ENCODE results near the gene CHRNB2. TPM values are rescaled to one million over a fixed set of nuclear protein-coding genes. Genes with fewer than 3 reads are reported as not detected.

The CHRNB2 gene
- total and polyA plus RNA-seq, 2 donors (not counting 1 experiment from before 2014, with no cell fraction given): 0.03 TPM; not detected in 1

DNA sequence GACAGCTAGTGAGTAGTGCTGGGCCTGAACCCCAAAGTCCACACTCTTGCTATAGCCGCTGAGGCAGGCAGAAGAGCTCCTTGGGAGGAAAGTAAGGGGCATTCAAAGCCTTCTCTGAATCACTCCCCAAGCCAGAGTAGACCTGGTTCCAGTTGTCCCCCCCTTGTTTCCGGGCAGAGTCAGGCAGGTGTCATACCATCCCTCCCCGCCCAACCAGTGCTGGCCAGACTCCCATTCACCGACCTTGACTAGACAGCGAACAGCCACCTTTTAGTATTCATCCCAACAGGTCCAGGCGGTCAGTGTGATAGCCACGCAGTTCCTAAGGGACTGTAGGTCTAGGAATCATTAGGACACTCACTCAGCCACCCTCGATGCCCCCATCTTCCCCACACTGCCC lies 11.8 kb downstream of the CHRNB2 start:
- Histone ChIP-seq H3K79me2 (ENCODE audit: control insufficient read depth, insufficient read depth, low read length) (no peaks in the 10 kb centered on the region), H3K4me1 (ENCODE audit: control insufficient read depth in 2 of 2, insufficient read depth in 2 of 2, low read length in 2 of 2) (peaks cover 0 to 6% of the 10 kb centered on the region in 2 donors), H3K27ac (ENCODE audit: low read length in 2 of 2) (no peak overlapping the region), H2AFZ (ENCODE audit: insufficient read depth, low read depth, low read length, poor library complexity, severe bottlenecking) (no peak overlapping the region), H3K9me3 (ENCODE audit: control extremely low read depth in 1 of 3, control insufficient read depth in 2 of 3, insufficient read depth in 1 of 3, low read length in 2 of 3) (no peaks in the 10 kb centered on the region), H4K20me1 (ENCODE audit: control insufficient read depth, insufficient read depth, low read length, poor library complexity, severe bottlenecking) (peaks cover 15% of the 10 kb centered on the region), H3K27me3 (replicated peaks in 1 of 4; ENCODE audit: control extremely low read depth in 1 of 4, control insufficient read depth in 3 of 4, insufficient read depth in 4 of 4, low read length in 3 of 4) (no peaks in the 10 kb centered on the region), H3K36me3 (replicated peaks in 1 of 2; ENCODE audit: control extremely low read depth in 1 of 2, control insufficient read depth in 1 of 2, extremely low read depth in 1 of 2, insufficient read depth in 2 of 2, low read length in 1 of 2) (peaks cover 5 to 56% of the 10 kb centered on the region in 2 experiments), H3K4me2 (replicated peaks; ENCODE audit: low read depth, low read length, poor library complexity, severe bottlenecking) (no peak overlapping the region), H3K9ac (ENCODE audit: low read length) (no peak overlapping the region), H3K4me3 (ENCODE audit: control extremely low read depth in 1 of 5, extremely low read depth in 1 of 5, insufficient read depth in 1 of 5, low read depth in 2 of 5, low read length in 4 of 5) (no peak overlapping the region)
- CTCF ChIA-PET: interaction anchor here (2.9 kb wide), 1 partner anchor 20 kb away, joined by 13 read pairs; no protein-coding TSS in a partner anchor
- H3K27ac Mint-ChIP-seq: no peak overlapping the region
- WGBS (ENCODE audit: insufficient coverage): 98% methylated on average over 8 of the region's 8 CpGs
- no peaks in the 10 kb centered on the region for H3K27me3 Mint-ChIP-seq
- TF ChIP-seq EZH2 (IDR thresholded peaks at IDR 0.05; ENCODE audit: borderline replicate concordance, insufficient read depth, low read depth, low read length, poor library complexity, severe bottlenecking): no peak
- intact Hi-C loops (cut with micrococcal nuclease): no loop called here
- H3K9me3 Mint-ChIP-seq (ENCODE audit: insufficient read depth): no peaks in the 10 kb centered on the region
- DNase-seq: no peak
- H3K4me1 Mint-ChIP-seq: peaks cover 5% of the 10 kb centered on the region
- no peak overlapping the region for H3K4me3 Mint-ChIP-seq
- POLR2A ChIA-PET: no interaction called here
- ATAC-seq (ENCODE audit: low read depth): no peak

DNA sequence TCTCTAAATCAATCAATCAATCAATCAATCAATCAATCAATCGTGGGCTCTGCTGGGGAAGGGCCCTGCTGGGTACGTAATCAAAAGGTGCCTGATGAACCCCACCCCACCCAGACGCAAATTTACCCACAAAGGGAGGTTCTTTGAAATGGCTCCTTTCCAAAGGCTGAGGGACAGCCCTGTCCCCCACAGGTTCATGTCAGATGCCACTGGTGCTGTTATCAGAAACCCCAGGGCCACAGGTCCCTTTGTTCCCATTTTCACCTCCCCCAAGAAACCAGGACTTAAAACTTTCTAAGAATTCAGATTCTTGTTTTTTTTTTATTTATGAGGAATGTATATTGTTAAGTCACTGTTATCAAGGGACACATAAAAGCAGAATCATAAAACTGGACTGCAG lies 14.2 kb downstream of the CHRNB2 start:
- Histone ChIP-seq H2AFZ (ENCODE audit: insufficient read depth, low read depth, low read length, poor library complexity, severe bottlenecking) (no peak overlapping the region), H3K4me1 (ENCODE audit: control insufficient read depth in 2 of 2, insufficient read depth in 2 of 2, low read length in 2 of 2) (peaks cover 4 to 18% of the 10 kb centered on the region in 2 donors), H3K4me2 (replicated peaks; ENCODE audit: low read depth, low read length, poor library complexity, severe bottlenecking) (no peak overlapping the region), H3K4me3 (ENCODE audit: control extremely low read depth in 1 of 5, extremely low read depth in 1 of 5, insufficient read depth in 1 of 5, low read depth in 2 of 5, low read length in 4 of 5) (no peak overlapping the region), H3K36me3 (replicated peaks in 1 of 2; ENCODE audit: control extremely low read depth in 1 of 2, control insufficient read depth in 1 of 2, extremely low read depth in 1 of 2, insufficient read depth in 2 of 2, low read length in 1 of 2) (peaks cover 6 to 80% of the 10 kb centered on the region in 2 experiments), H3K27ac (ENCODE audit: low read length in 2 of 2) (no peak overlapping the region), H3K9ac (ENCODE audit: low read length) (no peak overlapping the region), H3K79me2 (ENCODE audit: control insufficient read depth, insufficient read depth, low read length) (no peaks in the 10 kb centered on the region), H4K20me1 (ENCODE audit: control insufficient read depth, insufficient read depth, low read length, poor library complexity, severe bottlenecking) (peaks cover 15% of the 10 kb centered on the region), H3K9me3 (ENCODE audit: control extremely low read depth in 1 of 3, control insufficient read depth in 2 of 3, insufficient read depth in 1 of 3, low read length in 2 of 3) (no peaks in the 10 kb centered on the region), H3K27me3 (replicated peaks in 1 of 4; ENCODE audit: control extremely low read depth in 1 of 4, control insufficient read depth in 3 of 4, insufficient read depth in 4 of 4, low read length in 3 of 4) (no peaks in the 10 kb centered on the region)
- TF ChIP-seq EZH2 (IDR thresholded peaks at IDR 0.05; ENCODE audit: borderline replicate concordance, insufficient read depth, low read depth, low read length, poor library complexity, severe bottlenecking): no peak
- TF ChIP-seq, protein P1, sequence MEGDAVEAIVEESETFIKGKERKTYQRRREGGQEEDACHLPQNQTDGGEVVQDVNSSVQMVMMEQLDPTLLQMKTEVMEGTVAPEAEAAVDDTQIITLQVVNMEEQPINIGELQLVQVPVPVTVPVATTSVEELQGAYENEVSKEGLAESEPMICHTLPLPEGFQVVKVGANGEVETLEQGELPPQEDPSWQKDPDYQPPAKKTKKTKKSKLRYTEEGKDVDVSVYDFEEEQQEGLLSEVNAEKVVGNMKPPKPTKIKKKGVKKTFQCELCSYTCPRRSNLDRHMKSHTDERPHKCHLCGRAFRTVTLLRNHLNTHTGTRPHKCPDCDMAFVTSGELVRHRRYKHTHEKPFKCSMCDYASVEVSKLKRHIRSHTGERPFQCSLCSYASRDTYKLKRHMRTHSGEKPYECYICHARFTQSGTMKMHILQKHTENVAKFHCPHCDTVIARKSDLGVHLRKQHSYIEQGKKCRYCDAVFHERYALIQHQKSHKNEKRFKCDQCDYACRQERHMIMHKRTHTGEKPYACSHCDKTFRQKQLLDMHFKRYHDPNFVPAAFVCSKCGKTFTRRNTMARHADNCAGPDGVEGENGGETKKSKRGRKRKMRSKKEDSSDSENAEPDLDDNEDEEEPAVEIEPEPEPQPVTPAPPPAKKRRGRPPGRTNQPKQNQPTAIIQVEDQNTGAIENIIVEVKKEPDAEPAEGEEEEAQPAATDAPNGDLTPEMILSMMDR (IDR thresholded peaks at IDR 0.05): no peak
- no peak overlapping the region for H3K4me3 Mint-ChIP-seq
- intact Hi-C loops (cut with micrococcal nuclease): no loop called here
- no peaks in the 10 kb centered on the region for H3K27me3 Mint-ChIP-seq
- peaks cover 16% of the 10 kb centered on the region for H3K4me1 Mint-ChIP-seq
- no peaks in the 10 kb centered on the region for H3K9me3 Mint-ChIP-seq (ENCODE audit: insufficient read depth)
- no peak overlapping the region for H3K27ac Mint-ChIP-seq
- CTCF ChIA-PET: interaction anchor here (2.9 kb wide), 1 partner anchor 22 kb away, joined by 13 read pairs; no protein-coding TSS in a partner anchor
- ATAC-seq (ENCODE audit: low read depth): no peak
- 100% methylated on average over 2 of the region's 3 CpGs for WGBS (ENCODE audit: insufficient coverage)
- DNase-seq: no peak
- POLR2A ChIA-PET: no interaction called here

Data from B cell (primary cell).